Colonic mucosa (tissue), 4 donors: ENCODE measurements around the gene DLG2. TPM values are rescaled to one million over a fixed set of nuclear protein-coding genes. Genes with fewer than 3 reads are reported as not detected.

Experiments used
- DNase-seq: peaks from one replicate; pipeline ENCODE4 v3.0.0-alpha.2; 2020
- H3K27ac ChIP-seq: fragments of 200-600 bp; one replicate; pipeline ENCODE4 v1.8.0; 2021
- H3K27me3 ChIP-seq: fragments of 200-600 bp; one replicate; pipeline ENCODE4 v1.8.0; 2021
- H3K36me3 ChIP-seq: fragments of 200-600 bp; one replicate; pipeline ENCODE4 v1.8.0; 2021
- H3K4me1 ChIP-seq: fragments of 200-600 bp; one replicate; pipeline ENCODE4 v1.8.0; 2021; ENCODE audit warnings: mild to moderate bottlenecking
- H3K4me3 ChIP-seq: fragments of 200-600 bp; one replicate; pipeline ENCODE4 v1.8.0; 2021
- H3K9ac ChIP-seq, 2 donors: one replicate each; pipeline ENCODE4 v1.7.0; 2013; ENCODE audit warnings: control low read depth in 2 of 2, low read depth in 2 of 2, low read length in 2 of 2
- H3K9me3 ChIP-seq: fragments of 200-600 bp; one replicate; pipeline ENCODE4 v1.8.0; 2021
- CTCF ChIP-seq: fragments of 200-600 bp; IDR thresholded peaks from one replicate; pipeline ENCODE4 v1.8.0; 2022; ENCODE audit warnings: antibody characterized with exemption, mild to moderate bottlenecking
- intact Hi-C: fragments of 100-400 bp; cut with DNase I; formaldehyde crosslinking; loops from one replicate; pipeline ENCODE4 v1.14.1; 2022
- total RNA-seq, 2 donors: library from RNA; stranded (reverse); fragmentation: NEBNext Ultra II Directional in 1 of 2; extraction: Animal tissue kit (Norgen Biotek cat#: 25700) in 1 of 2; gene quantifications; one replicate each; pipeline ENCODE4 v1.2.1, GENCODE V29; 2021
- donor health status: healthy.
- donor health status: DM: no; HTN: no; CAD: no.
- donor health status: DM: no; HTN: no; CAD: no.

Gene DLG2
- total RNA-seq, 2 donors from 2014 or later, result 1.4 to 3.3 TPM

- no peaks in the 10 kb centered on the region for H3K9me3 ChIP-seq
- peak overlapping the region in 1 of 2 donors; percentile 31 for H3K9ac ChIP-seq
- H3K4me1 ChIP-seq, result no peaks in the 10 kb centered on the region
- H3K27ac ChIP-seq, result no peak overlapping the region
- DNase-seq, result peak; percentile 17
- intact Hi-C loops, result no loop called here
- peak; percentile 20 for TF ChIP-seq CTCF
- H3K27me3 ChIP-seq, result no peaks in the 10 kb centered on the region
- no peaks in the 10 kb centered on the region for H3K36me3 ChIP-seq
- no peak overlapping the region for H3K4me3 ChIP-seq
Measured at GRCh38 chr11:83836883-83837654, 1790.1 kb downstream of the DLG2 start.

- Histone ChIP-seq H3K4me3 (no peak overlapping the region), H3K27ac (no peak overlapping the region), H3K4me1 (no peaks in the 10 kb centered on the region), H3K27me3 (no peaks in the 10 kb centered on the region), H3K36me3 (no peaks in the 10 kb centered on the region), H3K9ac (no peak overlapping the region), H3K9me3 (no peaks in the 10 kb centered on the region)
- TF ChIP-seq CTCF, result no peak
- no peak for DNase-seq
- intact Hi-C loops, result no loop called here
Measured at GRCh38 chr11:83836065-83836464, 1791.1 kb downstream of the DLG2 start.

- H3K4me3 ChIP-seq, result no peak overlapping the region
- no peaks in the 10 kb centered on the region for H3K4me1 ChIP-seq
- no peak for TF ChIP-seq CTCF
- H3K9ac ChIP-seq, result no peak overlapping the region
- H3K27ac ChIP-seq, result no peak overlapping the region
- no peaks in the 10 kb centered on the region for H3K9me3 ChIP-seq
- no peaks in the 10 kb centered on the region for H3K36me3 ChIP-seq
- no peaks in the 10 kb centered on the region for H3K27me3 ChIP-seq
- intact Hi-C loops, result no loop called here
- DNase-seq, result no peak
Measured at GRCh38 chr11:83835423-83835822, 1791.7 kb downstream of the DLG2 start.

- H3K9me3 ChIP-seq, result no peaks in the 10 kb centered on the region
- no peak for TF ChIP-seq CTCF
- H3K9ac ChIP-seq, result no peak overlapping the region
- intact Hi-C loops, result no loop called here
- no peaks in the 10 kb centered on the region for H3K27me3 ChIP-seq
- H3K27ac ChIP-seq, result no peak overlapping the region
- DNase-seq, result no peak
- no peaks in the 10 kb centered on the region for H3K36me3 ChIP-seq
- H3K4me3 ChIP-seq, result no peak overlapping the region
- H3K4me1 ChIP-seq, result no peaks in the 10 kb centered on the region
Measured at GRCh38 chr11:83831929-83832328, 1795.2 kb downstream of the DLG2 start.

GRCh38 chr11:83827940-83828554 lies 1799.1 kb downstream of the DLG2 start:
- no peak overlapping the region for H3K4me3 ChIP-seq
- intact Hi-C loops, result loop anchor here (10.0 kb wide), 1 partner anchor 1103 kb away; no protein-coding TSS in a partner anchor
- TF ChIP-seq CTCF, result no peak
- H3K9me3 ChIP-seq, result no peaks in the 10 kb centered on the region
- no peak for DNase-seq
- no peak overlapping the region for H3K27ac ChIP-seq
- H3K27me3 ChIP-seq, result no peaks in the 10 kb centered on the region
- H3K4me1 ChIP-seq, result no peaks in the 10 kb centered on the region
- no peaks in the 10 kb centered on the region for H3K36me3 ChIP-seq
- no peak overlapping the region for H3K9ac ChIP-seq
